Left lung (tissue), 10 donors: ENCODE data around the gene CREB3L2. TPM values are rescaled to one million over a fixed set of nuclear protein-coding genes. Genes with fewer than 3 reads are reported as not detected.

Source experiments
- ATAC-seq: fragments of 200-7000 bp; cut with Tn5 transposase; one replicate; pipeline ENCODE4 v1.9.1; 2020; ENCODE audit warnings: moderate library complexity
- DNase-seq, 4 donors: peaks; one replicate each; pipeline ENCODE4 v3.0.0-alpha.2; 2013 to 2020
- H3K27ac ChIP-seq, 2 donors: fragments of 200-600 bp; sonication (generic) in 1 of 2; one replicate each; pipeline versions ENCODE4 v1.5.0 to v1.8.0; 2020 to 2021
- H3K27me3 ChIP-seq, 2 donors: fragments of 200-600 bp; sonication (generic) in 1 of 2; one replicate each; pipeline versions ENCODE4 v1.5.0 to v1.8.0; 2020 to 2021
- H3K36me3 ChIP-seq, 2 donors: fragments of 200-600 bp; sonication (generic) in 1 of 2; one replicate each; pipeline versions ENCODE4 v1.5.0 to v1.8.0; 2020 to 2021
- H3K4me1 ChIP-seq, 2 donors: fragments of 200-600 bp; one replicate each; pipeline ENCODE4 v1.8.0; 2021
- H3K4me3 ChIP-seq, 2 donors: fragments of 200-600 bp; sonication (generic) in 1 of 2; one replicate each; pipeline versions ENCODE4 v1.5.0 to v1.8.0; 2020 to 2021; ENCODE audit warnings: mild to moderate bottlenecking in 1 of 2
- H3K9me3 ChIP-seq, 2 donors: fragments of 200-600 bp; sonication (generic) in 1 of 2; one replicate each; pipeline versions ENCODE4 v1.5.0 to v1.8.0; 2020 to 2021
- CTCF ChIP-seq, 2 donors: fragments of 200-600 bp; sonication (generic) in 1 of 2; IDR thresholded peaks; one replicate each; pipeline versions ENCODE4 v1.5.0 to v1.8.0; 2021; ENCODE audit warnings: antibody characterized with exemption in 2 of 2
- intact Hi-C, 2 donors: fragments of 100-400 bp; cut with DNase I; formaldehyde crosslinking; loops; one replicate each; pipeline versions ENCODE4 v1.11.2 to v1.14.2; 2022
- polyA plus RNA-seq, 6 donors: library from polyadenylated mRNA; unstranded; fragments of 120-200 nt; gene quantifications; one replicate each; pipeline ENCODE4 v1.2.1, GENCODE V29; 2013; ENCODE audit not compliant: insufficient read length in 6 of 6
- total RNA-seq, 2 donors: library from RNA; stranded (reverse); fragmentation: NEBNext Ultra II Directional; extraction: Animal tissue kit (Norgen Biotek cat#: 25700); gene quantifications; one replicate each; pipeline ENCODE4 v1.2.1, GENCODE V29; 2021
- donor health status: DM: no; HTN: yes; CAD: no.
- donor health status: DM: no; HTN: no; CAD: no.

CREB3L2 gene
- total and polyA plus RNA-seq, 8 donors, result 49.9 to 62.7 (median 58.9) TPM

- Histone ChIP-seq H3K4me3 (peak within 1 kb of the TSS in 1 of 2 donors; percentile 15), H3K27ac (no peak within 1 kb of the TSS), H3K9me3 (no peaks in the 10 kb centered on the region), H3K27me3 (peaks cover 20 to 64% of the 10 kb centered on the region in 2 donors), H3K4me1 (peaks cover 0 to 8% of the 10 kb centered on the region in 2 donors), H3K36me3 (no peaks in the 10 kb centered on the region)
- DNase-seq (peak in 2 of 4 donors; percentile 15 to 76), ATAC-seq (peak; percentile 27)
- no peak for TF ChIP-seq CTCF (IDR thresholded peaks at IDR 0.05)
- intact Hi-C loops, result no loop called here
These were observed 154.9 kb downstream of the CREB3L2 start, which contains the start of gene DGKI for GRCh38 chr7:137846827-137847567. DGKI (minus strand) TSS chr7:137846974.

GRCh38 chr7:137846549-137846826 is 155.4 kb downstream of the CREB3L2 start:
- Histone ChIP-seq H3K4me1 (peaks cover 0 to 8% of the 10 kb centered on the region in 2 donors), H3K9me3 (no peaks in the 10 kb centered on the region), H3K27me3 (peaks cover 20 to 64% of the 10 kb centered on the region in 2 donors), H3K36me3 (no peaks in the 10 kb centered on the region), H3K4me3 (no peak overlapping the region), H3K27ac (no peak overlapping the region)
- TF ChIP-seq CTCF (IDR thresholded peaks at IDR 0.05), result no peak
- intact Hi-C loops, result no loop called here
- ATAC-seq, result no peak
- no peak for DNase-seq

GRCh38 chr7:137844677-137845425 is 157.0 kb downstream of the CREB3L2 start:
- intact Hi-C loops, result no loop called here
- DNase-seq (no peak), ATAC-seq (no peak)
- no peaks in the 10 kb centered on the region for H3K36me3 ChIP-seq
- H3K9me3 ChIP-seq, result no peaks in the 10 kb centered on the region
- H3K4me3 ChIP-seq, result no peak overlapping the region
- H3K27ac ChIP-seq, result no peak overlapping the region
- TF ChIP-seq CTCF (IDR thresholded peaks at IDR 0.05), result no peak
- peaks cover 20 to 64% of the 10 kb centered on the region in 2 donors for H3K27me3 ChIP-seq
- H3K4me1 ChIP-seq, result peaks cover 0 to 8% of the 10 kb centered on the region in 2 donors

- Histone ChIP-seq H3K4me1 (no peaks in the 10 kb centered on the region), H3K36me3 (no peaks in the 10 kb centered on the region), H3K4me3 (no peak overlapping the region), H3K9me3 (no peaks in the 10 kb centered on the region), H3K27ac (no peak overlapping the region), H3K27me3 (peaks cover 2 to 26% of the 10 kb centered on the region in 2 donors)
- intact Hi-C loops, result no loop called here
- ATAC-seq (no peak), DNase-seq (no peak)
- no peak for TF ChIP-seq CTCF (IDR thresholded peaks at IDR 0.05)
These were observed 161.7 kb downstream of the CREB3L2 start for GRCh38 chr7:137839903-137840779.
